ENCODE data around the gene ACTL8. TPM values are rescaled to one million over a fixed set of nuclear protein-coding genes. Genes with fewer than 3 reads are reported as not detected.

Gene ACTL8
- total and polyA plus RNA-seq, 2 of the 4 experiments (the other 2 are of a cell fraction) = under 0.01 to 0.07 TPM

- H3K18ac ChIP-seq (ENCODE audit: low read depth, low read length) = no peak overlapping the region
- peaks cover 8% of the 10 kb centered on the region for H3K27me3 ChIP-seq (ENCODE audit: control insufficient read depth, insufficient read depth, low read length)
- no TSS peak for BruUV-seq (replicated peaks)
- DNase-seq = no peak
- H2BK20ac ChIP-seq (ENCODE audit: low read depth, low read length) = no peak overlapping the region
- no peaks in the 10 kb centered on the region for H3K79me1 ChIP-seq (ENCODE audit: low read depth in 1 of 2, low read length in 2 of 2)
- no peaks in the 10 kb centered on the region for H3K9me3 ChIP-seq (ENCODE audit: control insufficient read depth, insufficient read depth, low read length)
- no peaks in the 10 kb centered on the region for H3K36me3 ChIP-seq (ENCODE audit: control insufficient read depth, insufficient read depth, low read length)
- no peak overlapping the region for H2AFZ ChIP-seq (replicated peaks; ENCODE audit: low read length, poor library complexity)
- WGBS, 2 experiments (ENCODE audit: extremely low coverage in 2 of 2, insufficient read length in 1 of 2) = 94% methylated on average over 18 of the region's 22 CpGs; no CpG with 5 or more reads in 1 of the 2 experiments
- ATAC-seq (ENCODE audit: low read depth) = no peak
- H3K4me2 ChIP-seq (ENCODE audit: low read depth, low read length) = no peak overlapping the region
- no peak overlapping the region for H2BK120ac ChIP-seq (ENCODE audit: low read depth, low read length)
- ChIA-PET CTCF (interaction anchor here (1.4 kb wide), 1 partner anchor 21 kb away, joined by 3 read pairs; no protein-coding TSS in a partner anchor), POLR2A (ENCODE audit: unreplicated experiment) (no interaction called here)
- H4K8ac ChIP-seq (ENCODE audit: low read depth in 2 of 2, low read length in 2 of 2) = no peak overlapping the region
- H3K9me1 ChIP-seq (ENCODE audit: insufficient read depth, low read length) = no peaks in the 10 kb centered on the region
- H3K4me1 ChIP-seq (ENCODE audit: control insufficient read depth, insufficient read depth, low read length) = no peaks in the 10 kb centered on the region
- H4K20me1 ChIP-seq (ENCODE audit: insufficient read depth, low read length) = no peaks in the 10 kb centered on the region
- dilution Hi-C loops (cut with HindIII; ENCODE audit: low sequenced_read_pairs, unreplicated experiment) = no loop called here
- no peak overlapping the region for H3K4me3 ChIP-seq (ENCODE audit: insufficient read depth, low read depth, low read length)
- no peak overlapping the region for H4K5ac ChIP-seq (ENCODE audit: low read depth, low read length)
- no peak overlapping the region for H3K9ac ChIP-seq (ENCODE audit: low read depth, low read length)
- in situ Hi-C loops (cut with MboI; ENCODE audit: low sequenced_read_pairs) = loop anchor here (5.0 kb wide), 1 partner anchor 161 kb away; no protein-coding TSS in a partner anchor
- H3K4ac ChIP-seq (ENCODE audit: low read depth, low read length) = no peak overlapping the region
- intact Hi-C loops (cut with micrococcal nuclease) = no loop called here
- H2BK5ac ChIP-seq (ENCODE audit: low read depth, low read length, poor library complexity, severe bottlenecking) = no peak overlapping the region
- no peak overlapping the region for H3K27ac ChIP-seq (ENCODE audit: insufficient read depth, low read length)
- no peak overlapping the region for H4K91ac ChIP-seq (ENCODE audit: insufficient read depth, low read depth, low read length)
- no peak overlapping the region for H2AK5ac ChIP-seq (ENCODE audit: low read depth, low read length)
- H3K23ac ChIP-seq (ENCODE audit: low read depth, low read length) = no peak overlapping the region
- no peak overlapping the region for H2AK9ac ChIP-seq (replicated peaks; ENCODE audit: low read depth, low read length, poor library complexity)
- no peak for TF ChIP-seq ELK1 (IDR thresholded peaks at IDR 0.05; ENCODE audit: borderline replicate concordance, low read depth, low read length)
- H3K56ac ChIP-seq (ENCODE audit: extremely low read depth, insufficient read depth, low read length) = no peak overlapping the region
- H2BK15ac ChIP-seq (ENCODE audit: low read depth, low read length) = no peak overlapping the region
- H3K14ac ChIP-seq (replicated peaks; ENCODE audit: low read depth, low read length) = no peak overlapping the region
Measured at GRCh38 chr1:17822741-17823426, 67.8 kb downstream of the ACTL8 start.

All from IMR-90 (cell line).